ENCODE data around the gene PKP3. TPM values are rescaled to one million over a fixed set of nuclear protein-coding genes. Genes with fewer than 3 reads are reported as not detected.
"Not testable (repeated sequence)": the region's sequence is repeated elsewhere in the genome, so short reads cannot be mapped to it uniquely, and the experiment has no call there.

Gene PKP3
- polyA plus RNA-seq, 3 donors from 2014 or later, result 0.36 TPM; not detected in 2

DNA sequence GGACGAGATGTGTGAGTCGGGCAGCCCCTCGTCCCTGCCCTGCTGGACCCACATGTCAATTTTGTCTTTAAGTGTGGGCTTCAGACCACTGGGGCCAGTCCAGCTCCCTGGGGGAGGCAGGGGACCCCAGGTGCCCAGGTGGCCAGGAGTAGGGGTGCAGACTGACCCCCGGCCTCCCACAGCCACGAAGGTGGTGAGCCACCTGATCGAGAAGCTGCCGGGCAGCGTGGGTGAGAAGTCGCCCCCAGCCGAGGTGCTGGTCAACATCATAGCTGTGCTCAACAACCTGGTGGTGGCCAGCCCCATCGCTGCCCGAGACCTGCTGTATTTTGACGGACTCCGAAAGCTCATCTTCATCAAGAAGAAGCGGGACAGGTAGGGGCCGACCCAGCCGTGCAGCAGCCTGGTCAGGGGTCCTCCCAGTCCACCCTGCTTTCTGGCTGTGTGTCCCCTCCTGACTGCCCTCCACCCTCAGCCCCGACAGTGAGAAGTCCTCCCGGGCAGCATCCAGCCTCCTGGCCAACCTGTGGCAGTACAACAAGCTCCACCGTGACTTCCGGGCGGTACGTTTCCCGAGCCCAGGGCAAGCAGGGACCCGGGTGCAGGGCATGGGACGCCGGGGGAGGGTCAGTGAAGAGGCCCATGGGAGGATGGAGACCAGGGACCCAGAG is 9.9 kb downstream of the PKP3 start:
- Mint-ChIP-seq H3K9me3 (no peaks in the 10 kb centered on the region), H3K4me1 (peaks cover 0 to 16% of the 10 kb centered on the region in 2 donors), H3K27ac (peak overlapping the region in 2 of 6 donors; percentile 13 to 50), H3K27me3 (ENCODE audit: low read depth in 3 of 3) (peaks cover 8 to 15% (median 10%) of the 10 kb centered on the region in 3 donors), H3K36me3 (no peaks in the 10 kb centered on the region), H3K4me3 (peak overlapping the region in 1 of 5 donors; percentile 3)
- no peak for DNase-seq

- Mint-ChIP-seq H3K9me3 (no peaks in the 10 kb centered on the region), H3K36me3 (no peaks in the 10 kb centered on the region), H3K4me3 (peak overlapping the region in 2 of 5 donors; percentile 3 to 21), H3K27me3 (ENCODE audit: low read depth in 3 of 3) (peaks cover 7 to 11% (median 8%) of the 10 kb centered on the region in 3 donors), H3K4me1 (peaks cover 0 to 15% of the 10 kb centered on the region in 2 donors), H3K27ac (peak overlapping the region; percentile 40 to 82 (median 68))
- no peak for DNase-seq
Measured at GRCh38 chr11:404551-405264, 10.7 kb downstream of the PKP3 start.

- peak overlapping the region in 1 of 5 donors; percentile 21 for H3K4me3 Mint-ChIP-seq
- no peaks in the 10 kb centered on the region for H3K36me3 Mint-ChIP-seq
- H3K4me1 Mint-ChIP-seq, result peaks cover 0 to 15% of the 10 kb centered on the region in 2 donors
- H3K27ac Mint-ChIP-seq, result peak overlapping the region; percentile 58 to 82 (median 73)
- DNase-seq, result no peak
- H3K27me3 Mint-ChIP-seq (ENCODE audit: low read depth in 3 of 3), result peaks cover 7 to 8% (median 7%) of the 10 kb centered on the region in 3 donors
- H3K9me3 Mint-ChIP-seq, result no peaks in the 10 kb centered on the region
Measured at GRCh38 chr11:405323-405953, 11.4 kb downstream of the PKP3 start.

DNA sequence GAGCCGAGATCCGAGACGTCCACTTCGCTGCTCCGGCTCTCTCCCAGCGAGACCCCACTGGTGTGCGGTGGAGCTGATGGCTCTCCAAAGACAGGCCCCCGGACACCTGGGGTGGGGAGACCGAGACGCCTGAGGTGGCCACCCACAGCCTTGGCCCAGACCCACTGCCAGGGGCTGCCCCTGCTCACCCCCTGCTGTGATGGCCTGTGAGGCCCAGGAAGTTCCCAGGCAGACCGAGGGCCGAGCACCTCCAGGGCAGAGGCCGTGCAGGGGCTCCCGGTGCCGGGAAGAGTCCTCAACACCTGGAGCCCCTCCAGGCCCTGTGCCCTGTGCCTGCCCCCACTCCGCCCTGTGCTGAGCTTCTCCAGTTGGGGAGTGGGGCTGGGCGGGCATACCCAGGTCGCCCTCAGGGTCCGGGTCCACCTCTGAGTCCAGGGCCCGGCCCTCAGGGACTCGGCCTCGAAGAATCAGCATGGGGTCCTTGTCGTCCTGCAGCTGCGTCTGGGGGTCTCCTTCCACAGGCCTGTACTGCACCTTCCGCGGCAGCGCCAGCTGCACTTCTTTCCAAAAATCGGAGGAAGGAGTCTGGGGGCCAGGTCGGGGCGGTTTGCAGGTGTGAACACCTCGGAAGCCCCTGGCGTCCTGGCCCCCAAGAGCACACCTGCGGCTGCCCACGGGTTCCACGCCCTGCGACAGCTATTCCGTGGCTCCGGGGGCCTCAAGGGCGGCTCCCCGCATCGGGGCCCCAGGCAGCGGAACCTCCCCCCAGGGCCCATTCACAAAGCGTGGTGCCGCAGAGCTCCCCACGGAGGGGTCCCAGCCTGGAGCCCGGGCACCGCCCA is 12.2 kb downstream of the PKP3 start:
- peaks cover 0 to 15% of the 10 kb centered on the region in 2 donors for H3K4me1 Mint-ChIP-seq
- H3K36me3 Mint-ChIP-seq, result no peaks in the 10 kb centered on the region
- peak overlapping the region in 5 of 6 donors; percentile 7 to 80 (median 46) for H3K27ac Mint-ChIP-seq
- H3K9me3 Mint-ChIP-seq, result no peaks in the 10 kb centered on the region
- H3K4me3 Mint-ChIP-seq, result peak overlapping the region in 1 of 5 donors; percentile 21
- peaks cover 7 to 8% (median 7%) of the 10 kb centered on the region in 3 donors for H3K27me3 Mint-ChIP-seq (ENCODE audit: low read depth in 3 of 3)
- DNase-seq, result no peak

DNA sequence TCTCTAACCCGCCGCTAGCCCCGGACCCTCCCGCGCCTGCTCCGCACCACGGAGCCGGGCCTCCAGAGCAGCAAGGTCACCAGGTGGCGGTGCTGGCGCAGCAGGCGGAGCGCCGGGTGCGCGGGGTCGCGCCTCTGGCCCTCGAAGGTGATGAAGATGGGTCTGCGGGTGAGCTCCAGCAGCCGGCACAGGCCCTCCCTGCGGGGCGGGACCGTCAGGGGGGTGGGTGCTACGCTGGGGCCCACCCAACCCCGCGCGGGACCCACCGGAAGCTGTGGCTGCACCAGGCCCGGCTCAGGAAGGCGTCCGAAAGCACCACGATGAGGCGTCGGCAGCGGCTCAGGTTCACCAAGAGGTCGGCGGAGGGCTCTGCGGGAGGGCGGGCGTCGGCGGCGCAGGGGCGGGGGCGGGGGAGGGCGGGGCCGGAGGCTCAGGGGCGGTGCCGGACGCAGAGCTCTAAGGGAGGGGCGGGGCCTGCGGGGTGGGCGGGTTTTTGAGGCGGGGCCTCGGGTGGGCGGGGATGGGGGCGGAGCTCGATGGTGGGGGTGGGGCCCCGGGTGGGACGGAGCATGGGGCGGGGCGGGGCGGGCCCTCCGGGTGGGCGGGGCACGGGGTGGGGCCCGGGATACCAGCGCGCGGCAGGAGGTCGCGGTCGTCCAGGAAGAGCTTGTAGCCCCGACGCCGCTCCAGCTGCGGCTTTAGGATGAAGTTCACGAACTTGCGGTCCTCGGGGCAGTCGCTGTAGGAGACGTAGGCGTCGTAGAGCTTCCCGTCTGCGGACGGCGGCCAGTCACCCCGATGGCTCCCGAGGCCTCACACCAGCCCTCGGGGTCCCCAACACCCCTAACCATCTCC is 13.0 kb downstream of the PKP3 start:
- no peaks in the 10 kb centered on the region for H3K9me3 Mint-ChIP-seq
- no peaks in the 10 kb centered on the region for H3K36me3 Mint-ChIP-seq
- peak; percentile 99 for DNase-seq
- peak overlapping the region in 4 of 5 donors; percentile 12 to 46 (median 28) for H3K4me3 Mint-ChIP-seq
- peaks cover 0 to 15% of the 10 kb centered on the region in 2 donors for H3K4me1 Mint-ChIP-seq
- H3K27me3 Mint-ChIP-seq (ENCODE audit: low read depth in 3 of 3), result peaks cover 7 to 8% (median 7%) of the 10 kb centered on the region in 3 donors
- peak overlapping the region; percentile 62 to 84 (median 82) for H3K27ac Mint-ChIP-seq

- peaks cover 0 to 16% of the 10 kb centered on the region in 2 donors for H3K4me1 Mint-ChIP-seq
- H3K36me3 Mint-ChIP-seq, result no peaks in the 10 kb centered on the region
- H3K27ac Mint-ChIP-seq, result peak overlapping the region; percentile 62 to 84 (median 78)
- peak overlapping the region; percentile 9 to 46 (median 18) for H3K4me3 Mint-ChIP-seq
- no peak for DNase-seq
- no peaks in the 10 kb centered on the region for H3K9me3 Mint-ChIP-seq
- peaks cover 7 to 8% (median 7%) of the 10 kb centered on the region in 3 donors for H3K27me3 Mint-ChIP-seq (ENCODE audit: low read depth in 3 of 3)
Measured at GRCh38 chr11:407651-408123, 13.7 kb downstream of the PKP3 start.

GRCh38 chr11:408154-409007 is 14.4 kb downstream of the PKP3 start:
- Mint-ChIP-seq H3K9me3 (no peaks in the 10 kb centered on the region), H3K27me3 (ENCODE audit: low read depth in 3 of 3) (peaks cover 7 to 8% (median 7%) of the 10 kb centered on the region in 3 donors), H3K4me3 (no peak overlapping the region), H3K4me1 (peaks cover 0 to 23% of the 10 kb centered on the region in 2 donors), H3K27ac (peak overlapping the region in 4 of 6 donors; percentile 76 to 84 (median 83)), H3K36me3 (no peaks in the 10 kb centered on the region)
- DNase-seq, result no peak

GRCh38 chr11:409008-409599 is 15.1 kb downstream of the PKP3 start:
- H3K9me3 Mint-ChIP-seq, result no peaks in the 10 kb centered on the region
- H3K27me3 Mint-ChIP-seq (ENCODE audit: low read depth in 3 of 3), result peaks cover 7 to 8% (median 7%) of the 10 kb centered on the region in 3 donors
- peak overlapping the region in 3 of 6 donors; percentile 64 to 76 (median 76) for H3K27ac Mint-ChIP-seq
- H3K4me3 Mint-ChIP-seq, result no peak overlapping the region
- peaks cover under 1 to 26% of the 10 kb centered on the region in 2 donors for H3K4me1 Mint-ChIP-seq
- H3K36me3 Mint-ChIP-seq, result no peaks in the 10 kb centered on the region
- no peak for DNase-seq

DNA sequence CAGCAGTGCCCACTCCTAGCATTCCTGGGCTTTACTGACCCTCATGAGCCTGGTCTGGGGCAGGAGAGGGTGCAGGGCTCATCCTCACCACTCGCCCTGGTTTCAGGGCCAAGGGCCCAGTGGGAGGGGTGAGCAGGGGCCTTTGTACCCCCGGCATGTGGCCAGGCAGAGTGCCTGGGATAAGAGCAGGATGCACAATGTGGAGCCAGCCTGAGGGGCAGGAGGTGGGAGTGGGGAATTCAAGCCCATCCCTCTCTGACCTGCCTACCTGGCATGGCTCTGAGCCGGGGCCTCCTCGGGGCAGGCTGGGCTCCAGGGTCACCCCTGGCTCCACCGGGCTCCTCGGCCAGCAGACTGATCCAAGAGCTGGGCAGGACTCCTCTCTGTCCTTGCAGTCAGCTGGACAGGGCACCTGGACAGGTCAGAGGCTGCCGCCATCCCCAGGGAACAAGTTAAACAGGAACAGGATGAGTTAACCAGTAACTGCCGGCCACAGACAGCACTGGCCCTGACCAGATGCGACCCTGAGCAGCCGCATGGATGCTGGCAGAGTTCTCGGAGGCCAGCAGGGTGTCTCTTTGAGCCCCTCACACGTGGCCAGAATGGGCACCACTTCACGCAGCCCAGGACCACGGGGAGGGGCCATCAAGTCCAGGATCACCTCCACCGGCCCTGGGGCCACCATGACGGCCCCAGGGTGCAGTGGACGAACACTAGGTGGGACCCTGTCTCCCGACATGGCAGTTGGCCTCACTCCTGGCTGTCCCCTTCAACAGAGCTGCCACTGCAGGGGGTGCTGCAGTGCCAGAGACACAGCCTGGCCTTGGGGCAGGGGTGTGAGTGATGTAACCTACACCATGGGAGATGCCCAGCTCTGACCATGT is 15.8 kb downstream of the PKP3 start:
- H3K27me3 Mint-ChIP-seq (ENCODE audit: low read depth in 3 of 3), result peaks cover 7 to 11% (median 7%) of the 10 kb centered on the region in 3 donors
- no peak for DNase-seq
- peak overlapping the region in 3 of 6 donors; percentile 12 to 76 (median 57) for H3K27ac Mint-ChIP-seq
- peaks cover 7 to 31% of the 10 kb centered on the region in 2 donors for H3K4me1 Mint-ChIP-seq
- H3K36me3 Mint-ChIP-seq, result peaks cover 0 to 5% (median 0%) of the 10 kb centered on the region in 3 donors
- H3K9me3 Mint-ChIP-seq, result no peaks in the 10 kb centered on the region
- peak overlapping the region in 1 of 5 donors; percentile 3 for H3K4me3 Mint-ChIP-seq

GRCh38 chr11:410711-411110 is 16.7 kb downstream of the PKP3 start:
- Mint-ChIP-seq H3K4me1 (peaks cover 16 to 36% of the 10 kb centered on the region in 2 donors), H3K27me3 (ENCODE audit: low read depth in 3 of 3) (peaks cover 7 to 16% (median 10%) of the 10 kb centered on the region in 3 donors)
- H3K36me3 Mint-ChIP-seq, H3K9me3 Mint-ChIP-seq, DNase-seq, H3K4me3 Mint-ChIP-seq, H3K27ac Mint-ChIP-seq: not testable (repeated sequence)

Measured in immature natural killer cell (primary cell).